HepG2 (cell line): ENCODE data around the gene ADAMTS2. TPM values are rescaled to one million over a fixed set of nuclear protein-coding genes. Genes with fewer than 3 reads are reported as not detected.

Experiments used
- AGO1 ChIP-seq: fragments of 200-400 bp; formaldehyde crosslinking; IDR thresholded peaks from 2 replicates; pipeline ENCODE4 v1.6.1; 2017; ENCODE audit warnings: mild to moderate bottlenecking, low read depth, low read length, moderate library complexity; ENCODE audit not compliant: poor library complexity, severe bottlenecking
- GABPB1 ChIP-seq: IDR thresholded peaks from 2 replicates; pipeline ENCODE4 v1.6.1; 2016; ENCODE audit warnings: mild to moderate bottlenecking, missing genetic modification reagents, moderate library complexity, missing compliant biosample characterization
- NR0B2 ChIP-seq: sonication (generic); formaldehyde crosslinking; IDR thresholded peaks from 2 replicates; pipeline ENCODE4 v1.4.0; 2020; ENCODE audit warnings: mild to moderate bottlenecking, missing genetic modification reagents
- U2AF1 ChIP-seq: fragments of 200-400 bp; formaldehyde crosslinking; optimal IDR thresholded peaks from 2 replicates; pipeline ENCODE3; 2017; ENCODE audit warnings: mild to moderate bottlenecking, low read depth, low read length
- ZBTB10 ChIP-seq: sonication (generic); formaldehyde crosslinking; IDR thresholded peaks from 2 replicates; pipeline ENCODE4 v1.4.0; 2020; ENCODE audit warnings: missing genetic modification reagents, borderline replicate concordance
- ZBTB49 ChIP-seq: sonication (generic); formaldehyde crosslinking; IDR thresholded peaks from 2 replicates; pipeline ENCODE4 v1.4.0; 2020; ENCODE audit warnings: missing genetic modification reagents, borderline replicate concordance
- ZNF124 ChIP-seq: sonication (generic); formaldehyde crosslinking; IDR thresholded peaks from 2 replicates; pipeline ENCODE4 v1.4.0; 2020; ENCODE audit warnings: missing genetic modification reagents
- ZNF598 ChIP-seq: sonication (generic); formaldehyde crosslinking; IDR thresholded peaks from 2 replicates; pipeline ENCODE4 v1.5.1; 2020; ENCODE audit warnings: mild to moderate bottlenecking, missing genetic modification reagents, borderline replicate concordance
- ZNF747 ChIP-seq: sonication (generic); formaldehyde crosslinking; IDR thresholded peaks from 2 replicates; pipeline ENCODE4 v1.8.1; 2023; ENCODE audit warnings: missing genetic modification reagents, mild to moderate bottlenecking, borderline replicate concordance
- ZZZ3 ChIP-seq: sonication (generic); formaldehyde crosslinking; IDR thresholded peaks from 2 replicates; pipeline ENCODE4 v1.4.0; 2020; ENCODE audit warnings: missing genetic modification reagents, mild to moderate bottlenecking, borderline replicate concordance
- polyA plus RNA-seq, 8 experiments: library from polyadenylated mRNA; depleted of rRNA in 3 of 8; stranded (reverse) in 7 of 8; unstranded in 1 of 8; fragments of >200 nt; fragmentation: Illumina TruSeq in 4 of 8; extraction: Trizol in 4 of 8; gene quantifications; 2 replicates each; pipeline versions ENCODE4 v1.2.1 to v1.2.3, GENCODE V29; 2011 to 2016; ENCODE audit warnings: low read depth in 4 of 8, missing spikeins in 1 of 8, mixed read lengths in 1 of 8; ENCODE audit not compliant: insufficient read depth in 1 of 8
- total RNA-seq, 5 experiments: library from RNA; depleted of rRNA; stranded (reverse); fragments of >200 nt; fragmentation: Illumina TruSeq; extraction: Trizol; gene quantifications; 2 replicates each; pipeline ENCODE4 v1.2.3, GENCODE V29; 2016; ENCODE audit warnings: low read depth in 1 of 5
- TF ChIP-seq, protein P1 (sequence below): sonication (generic); formaldehyde crosslinking; IDR thresholded peaks from 2 replicates; pipeline ENCODE4 v1.5.1; 2020; ENCODE audit warnings: mild to moderate bottlenecking, missing genetic modification reagents, moderate library complexity
- TF ChIP-seq, protein P2 (sequence below): IDR thresholded peaks from 2 replicates; pipeline ENCODE4 v1.6.1; 2012; ENCODE audit warnings: low read length, improper control_type of control experiment

Gene ADAMTS2
- total and polyA plus RNA-seq, 2 of the 13 experiments (the other 11 are each of a cell fraction or from before 2014, with no cell fraction given), result 0.24 to 3.5 TPM

GRCh38 chr5:179275941-179276837 is 69.1 kb downstream of the ADAMTS2 start (continued):
- no peak for TF ChIP-seq ZBTB10 (CRISPR knock-in tag)
- no peak for TF ChIP-seq ZNF124
- peak; percentile 32; the same call in 1 of the 2 replicates for TF ChIP-seq GABPB1 (CRISPR knock-in tag)
- no peak for TF ChIP-seq NR0B2 (CRISPR knock-in tag)
- no peak for TF ChIP-seq AGO1
- TF ChIP-seq ZZZ3 (CRISPR knock-in tag), result no peak
- no peak for TF ChIP-seq ZNF598
- TF ChIP-seq ZBTB49 (CRISPR knock-in tag), result no peak
- TF ChIP-seq U2AF1, result no peak
- no peak for TF ChIP-seq ZNF747 (CRISPR knock-in tag)
- TF ChIP-seq, protein P1, sequence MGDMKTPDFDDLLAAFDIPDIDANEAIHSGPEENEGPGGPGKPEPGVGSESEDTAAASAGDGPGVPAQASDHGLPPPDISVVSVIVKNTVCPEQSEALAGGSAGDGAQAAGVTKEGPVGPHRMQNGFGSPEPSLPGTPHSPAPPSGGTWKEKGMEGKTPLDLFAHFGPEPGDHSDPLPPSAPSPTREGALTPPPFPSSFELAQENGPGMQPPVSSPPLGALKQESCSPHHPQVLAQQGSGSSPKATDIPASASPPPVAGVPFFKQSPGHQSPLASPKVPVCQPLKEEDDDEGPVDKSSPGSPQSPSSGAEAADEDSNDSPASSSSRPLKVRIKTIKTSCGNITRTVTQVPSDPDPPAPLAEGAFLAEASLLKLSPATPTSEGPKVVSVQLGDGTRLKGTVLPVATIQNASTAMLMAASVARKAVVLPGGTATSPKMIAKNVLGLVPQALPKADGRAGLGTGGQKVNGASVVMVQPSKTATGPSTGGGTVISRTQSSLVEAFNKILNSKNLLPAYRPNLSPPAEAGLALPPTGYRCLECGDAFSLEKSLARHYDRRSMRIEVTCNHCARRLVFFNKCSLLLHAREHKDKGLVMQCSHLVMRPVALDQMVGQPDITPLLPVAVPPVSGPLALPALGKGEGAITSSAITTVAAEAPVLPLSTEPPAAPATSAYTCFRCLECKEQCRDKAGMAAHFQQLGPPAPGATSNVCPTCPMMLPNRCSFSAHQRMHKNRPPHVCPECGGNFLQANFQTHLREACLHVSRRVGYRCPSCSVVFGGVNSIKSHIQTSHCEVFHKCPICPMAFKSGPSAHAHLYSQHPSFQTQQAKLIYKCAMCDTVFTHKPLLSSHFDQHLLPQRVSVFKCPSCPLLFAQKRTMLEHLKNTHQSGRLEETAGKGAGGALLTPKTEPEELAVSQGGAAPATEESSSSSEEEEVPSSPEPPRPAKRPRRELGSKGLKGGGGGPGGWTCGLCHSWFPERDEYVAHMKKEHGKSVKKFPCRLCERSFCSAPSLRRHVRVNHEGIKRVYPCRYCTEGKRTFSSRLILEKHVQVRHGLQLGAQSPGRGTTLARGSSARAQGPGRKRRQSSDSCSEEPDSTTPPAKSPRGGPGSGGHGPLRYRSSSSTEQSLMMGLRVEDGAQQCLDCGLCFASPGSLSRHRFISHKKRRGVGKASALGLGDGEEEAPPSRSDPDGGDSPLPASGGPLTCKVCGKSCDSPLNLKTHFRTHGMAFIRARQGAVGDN (CRISPR knock-in tag), result peak; percentile 31
- TF ChIP-seq, protein P2, sequence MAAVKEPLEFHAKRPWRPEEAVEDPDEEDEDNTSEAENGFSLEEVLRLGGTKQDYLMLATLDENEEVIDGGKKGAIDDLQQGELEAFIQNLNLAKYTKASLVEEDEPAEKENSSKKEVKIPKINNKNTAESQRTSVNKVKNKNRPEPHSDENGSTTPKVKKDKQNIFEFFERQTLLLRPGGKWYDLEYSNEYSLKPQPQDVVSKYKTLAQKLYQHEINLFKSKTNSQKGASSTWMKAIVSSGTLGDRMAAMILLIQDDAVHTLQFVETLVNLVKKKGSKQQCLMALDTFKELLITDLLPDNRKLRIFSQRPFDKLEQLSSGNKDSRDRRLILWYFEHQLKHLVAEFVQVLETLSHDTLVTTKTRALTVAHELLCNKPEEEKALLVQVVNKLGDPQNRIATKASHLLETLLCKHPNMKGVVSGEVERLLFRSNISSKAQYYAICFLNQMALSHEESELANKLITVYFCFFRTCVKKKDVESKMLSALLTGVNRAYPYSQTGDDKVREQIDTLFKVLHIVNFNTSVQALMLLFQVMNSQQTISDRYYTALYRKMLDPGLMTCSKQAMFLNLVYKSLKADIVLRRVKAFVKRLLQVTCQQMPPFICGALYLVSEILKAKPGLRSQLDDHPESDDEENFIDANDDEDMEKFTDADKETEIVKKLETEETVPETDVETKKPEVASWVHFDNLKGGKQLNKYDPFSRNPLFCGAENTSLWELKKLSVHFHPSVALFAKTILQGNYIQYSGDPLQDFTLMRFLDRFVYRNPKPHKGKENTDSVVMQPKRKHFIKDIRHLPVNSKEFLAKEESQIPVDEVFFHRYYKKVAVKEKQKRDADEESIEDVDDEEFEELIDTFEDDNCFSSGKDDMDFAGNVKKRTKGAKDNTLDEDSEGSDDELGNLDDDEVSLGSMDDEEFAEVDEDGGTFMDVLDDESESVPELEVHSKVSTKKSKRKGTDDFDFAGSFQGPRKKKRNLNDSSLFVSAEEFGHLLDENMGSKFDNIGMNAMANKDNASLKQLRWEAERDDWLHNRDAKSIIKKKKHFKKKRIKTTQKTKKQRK, result no peak
